ENCODE measurements around the gene PGAM5. TPM values are rescaled to one million over a fixed set of nuclear protein-coding genes. Genes with fewer than 3 reads are reported as not detected.

PGAM5 gene
- total RNA-seq, 1 experiment from 2014 or later: 121 TPM

DNA sequence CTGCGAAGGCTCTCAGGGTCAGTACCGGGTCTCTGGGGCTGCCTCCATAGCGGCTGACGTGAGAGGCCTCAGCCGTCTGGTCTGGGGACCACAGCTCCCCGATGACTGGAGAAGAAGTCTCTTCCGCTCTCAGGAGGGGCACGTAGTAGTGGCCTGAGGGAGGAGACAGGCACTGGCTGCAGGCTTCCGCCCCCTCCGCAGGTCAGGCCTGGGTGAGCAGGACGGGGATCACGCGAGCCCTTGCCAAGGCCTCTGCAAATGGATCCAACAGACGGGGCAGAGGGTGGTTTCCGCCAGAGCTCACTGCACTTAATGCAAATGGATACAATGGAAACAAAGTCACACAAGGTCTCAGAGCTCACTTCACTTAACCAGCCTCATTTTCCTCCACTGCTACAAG lies 26.3 kb downstream of the PGAM5 start:
- no peak for DNase-seq (ENCODE audit: low spot score)
- intact Hi-C loops (cut with micrococcal nuclease; ENCODE audit: unreplicated experiment): no loop called here
- Histone ChIP-seq H3K9me3 (ENCODE audit: low read depth, low read length, poor library complexity, severe bottlenecking) (no peaks in the 10 kb centered on the region), H3K27me3 (replicated peaks; ENCODE audit: insufficient read depth, low read depth, low read length, poor library complexity) (no peaks in the 10 kb centered on the region), H3K36me3 (ENCODE audit: insufficient read depth, low read length, poor library complexity, severe bottlenecking) (peaks cover 85% of the 10 kb centered on the region), H3K27ac (ENCODE audit: low read depth, low read length, poor library complexity, severe bottlenecking) (no peak overlapping the region), H3K4me3 (ENCODE audit: low read depth, low read length, poor library complexity, severe bottlenecking) (no peak overlapping the region), H3K4me1 (ENCODE audit: insufficient read depth, low read length, poor library complexity, severe bottlenecking) (peaks cover 13% of the 10 kb centered on the region)
- POLR2A ChIA-PET (ENCODE audit: low non-redundant PET): no interaction called here
- CTCF ChIA-PET: no interaction called here
- BruUV-seq (replicated peaks): no TSS peak
- TF ChIP-seq, protein P1, sequence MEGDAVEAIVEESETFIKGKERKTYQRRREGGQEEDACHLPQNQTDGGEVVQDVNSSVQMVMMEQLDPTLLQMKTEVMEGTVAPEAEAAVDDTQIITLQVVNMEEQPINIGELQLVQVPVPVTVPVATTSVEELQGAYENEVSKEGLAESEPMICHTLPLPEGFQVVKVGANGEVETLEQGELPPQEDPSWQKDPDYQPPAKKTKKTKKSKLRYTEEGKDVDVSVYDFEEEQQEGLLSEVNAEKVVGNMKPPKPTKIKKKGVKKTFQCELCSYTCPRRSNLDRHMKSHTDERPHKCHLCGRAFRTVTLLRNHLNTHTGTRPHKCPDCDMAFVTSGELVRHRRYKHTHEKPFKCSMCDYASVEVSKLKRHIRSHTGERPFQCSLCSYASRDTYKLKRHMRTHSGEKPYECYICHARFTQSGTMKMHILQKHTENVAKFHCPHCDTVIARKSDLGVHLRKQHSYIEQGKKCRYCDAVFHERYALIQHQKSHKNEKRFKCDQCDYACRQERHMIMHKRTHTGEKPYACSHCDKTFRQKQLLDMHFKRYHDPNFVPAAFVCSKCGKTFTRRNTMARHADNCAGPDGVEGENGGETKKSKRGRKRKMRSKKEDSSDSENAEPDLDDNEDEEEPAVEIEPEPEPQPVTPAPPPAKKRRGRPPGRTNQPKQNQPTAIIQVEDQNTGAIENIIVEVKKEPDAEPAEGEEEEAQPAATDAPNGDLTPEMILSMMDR (conservative IDR thresholded peaks at IDR 0.05; ENCODE audit: low read depth, low read length): no peak
- TF ChIP-seq EZH2 (IDR thresholded peaks at IDR 0.05; ENCODE audit: borderline replicate concordance, low read depth, low read length, poor library complexity, severe bottlenecking): no peak

GRCh38 chr12:132739600-132740312 lies 29.1 kb downstream of the PGAM5 start:
- POLR2A ChIA-PET (ENCODE audit: low non-redundant PET): interaction anchor here (0.7 kb wide), 1 partner anchor 36 kb away, joined by 3 read pairs; no protein-coding TSS in a partner anchor
- intact Hi-C loops (cut with micrococcal nuclease; ENCODE audit: unreplicated experiment): no loop called here
- H3K36me3 ChIP-seq (ENCODE audit: insufficient read depth, low read length, poor library complexity, severe bottlenecking): peaks cover 97% of the 10 kb centered on the region
- H3K4me3 ChIP-seq (ENCODE audit: low read depth, low read length, poor library complexity, severe bottlenecking): no peak overlapping the region
- no peaks in the 10 kb centered on the region for H3K9me3 ChIP-seq (ENCODE audit: low read depth, low read length, poor library complexity, severe bottlenecking)
- no TSS peak for BruUV-seq (replicated peaks)
- no peak for DNase-seq (ENCODE audit: low spot score)
- TF ChIP-seq, protein P1 (conservative IDR thresholded peaks at IDR 0.05; ENCODE audit: low read depth, low read length): no peak
- no peak for TF ChIP-seq EZH2 (IDR thresholded peaks at IDR 0.05; ENCODE audit: borderline replicate concordance, low read depth, low read length, poor library complexity, severe bottlenecking)
- peaks cover 9% of the 10 kb centered on the region for H3K4me1 ChIP-seq (ENCODE audit: insufficient read depth, low read length, poor library complexity, severe bottlenecking)
- H3K27me3 ChIP-seq (replicated peaks; ENCODE audit: insufficient read depth, low read depth, low read length, poor library complexity): no peaks in the 10 kb centered on the region
- CTCF ChIA-PET: no interaction called here
- H3K27ac ChIP-seq (ENCODE audit: low read depth, low read length, poor library complexity, severe bottlenecking): no peak overlapping the region

- peaks cover 97% of the 10 kb centered on the region for H3K36me3 ChIP-seq (ENCODE audit: insufficient read depth, low read length, poor library complexity, severe bottlenecking)
- H3K27ac ChIP-seq (ENCODE audit: low read depth, low read length, poor library complexity, severe bottlenecking): no peak overlapping the region
- TF ChIP-seq, protein P1 (conservative IDR thresholded peaks at IDR 0.05; ENCODE audit: low read depth, low read length): no peak
- TF ChIP-seq EZH2 (IDR thresholded peaks at IDR 0.05; ENCODE audit: borderline replicate concordance, low read depth, low read length, poor library complexity, severe bottlenecking): no peak
- intact Hi-C loops (cut with micrococcal nuclease; ENCODE audit: unreplicated experiment): no loop called here
- ChIA-PET CTCF (no interaction called here), POLR2A (ENCODE audit: low non-redundant PET) (interaction anchor here (0.7 kb wide), 1 partner anchor 36 kb away, joined by 3 read pairs; no protein-coding TSS in a partner anchor)
- peaks cover 3% of the 10 kb centered on the region for H3K4me1 ChIP-seq (ENCODE audit: insufficient read depth, low read length, poor library complexity, severe bottlenecking)
- DNase-seq (ENCODE audit: low spot score): no peak
- H3K4me3 ChIP-seq (ENCODE audit: low read depth, low read length, poor library complexity, severe bottlenecking): no peak overlapping the region
- no peaks in the 10 kb centered on the region for H3K27me3 ChIP-seq (replicated peaks; ENCODE audit: insufficient read depth, low read depth, low read length, poor library complexity)
- no TSS peak for BruUV-seq (replicated peaks)
- H3K9me3 ChIP-seq (ENCODE audit: low read depth, low read length, poor library complexity, severe bottlenecking): no peaks in the 10 kb centered on the region
Observed at GRCh38 chr12:132740313-132740646, 29.6 kb downstream of the PGAM5 start.

All from A673 (cell line).